ENCODE data around the gene TNNI2.

TNNI2 gene

DNA sequence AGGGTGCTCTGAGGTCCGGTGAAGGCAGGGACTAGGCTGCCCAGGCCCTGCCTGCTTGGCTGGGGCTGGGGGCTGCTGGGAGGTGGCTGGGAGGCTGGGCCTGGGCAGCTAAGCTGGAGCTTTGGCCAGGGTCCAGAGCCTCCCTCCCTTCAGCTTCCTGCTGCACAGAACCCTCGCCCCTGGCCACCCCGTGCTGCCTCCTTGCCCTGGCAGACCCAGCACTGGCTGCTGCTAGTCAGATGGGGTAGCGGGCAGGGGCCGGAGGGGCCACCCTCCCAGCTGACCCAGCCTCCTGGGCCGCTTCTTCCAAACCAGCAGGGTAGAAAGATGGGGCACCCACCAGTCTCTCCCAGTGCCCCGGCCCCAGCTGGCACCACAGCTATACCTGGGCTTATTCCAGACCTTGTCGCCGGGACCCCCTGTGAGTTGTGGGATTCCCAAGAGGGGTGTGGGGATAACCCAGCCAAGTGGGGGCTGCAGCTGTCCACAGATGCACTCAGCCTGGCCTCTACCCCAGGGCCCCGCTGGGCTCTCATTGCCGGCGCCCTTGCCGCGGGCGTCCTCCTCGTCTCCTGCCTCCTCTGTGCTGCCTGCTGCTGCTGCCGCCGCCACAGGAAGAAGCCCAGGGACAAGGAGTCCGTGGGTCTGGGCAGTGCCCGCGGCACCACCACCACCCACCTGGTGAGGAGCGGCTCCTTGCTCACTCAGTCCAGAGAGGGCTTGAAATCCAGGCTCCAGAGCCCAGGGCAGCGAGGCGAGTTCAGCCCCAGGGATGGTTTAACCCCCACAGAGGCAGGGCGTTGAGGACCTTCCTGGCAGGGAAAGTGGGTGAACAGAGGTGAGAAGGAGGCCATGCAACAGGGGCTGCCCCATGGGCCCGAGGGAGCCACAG lies 3.8 kb upstream of the TNNI2 start, which contains the start of gene SYT8:
SYT8 (plus strand) TSS at position 212 of the 892 bp plus-strand sequence; CDS start at position 328, 116 bp downstream.
- DNase-seq: no peak

DNA sequence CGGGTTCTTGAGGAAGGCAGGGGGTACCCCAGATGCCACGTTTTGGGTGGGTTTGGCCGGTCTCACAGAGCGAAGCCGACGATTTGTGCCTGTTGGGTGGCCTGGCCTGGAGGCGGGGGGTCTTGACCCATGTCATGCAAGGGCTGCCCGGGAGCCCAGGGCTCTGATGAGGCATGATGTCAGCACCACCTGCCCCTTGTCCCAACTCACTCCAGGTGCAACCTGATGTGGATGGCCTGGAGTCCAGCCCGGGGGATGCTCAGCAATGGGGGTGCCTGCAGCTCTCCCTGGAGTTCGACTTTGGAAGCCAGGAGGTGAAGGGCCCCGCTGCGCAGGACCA lies 3.1 kb upstream of the TNNI2 start:
- DNase-seq: no peak

DNA sequence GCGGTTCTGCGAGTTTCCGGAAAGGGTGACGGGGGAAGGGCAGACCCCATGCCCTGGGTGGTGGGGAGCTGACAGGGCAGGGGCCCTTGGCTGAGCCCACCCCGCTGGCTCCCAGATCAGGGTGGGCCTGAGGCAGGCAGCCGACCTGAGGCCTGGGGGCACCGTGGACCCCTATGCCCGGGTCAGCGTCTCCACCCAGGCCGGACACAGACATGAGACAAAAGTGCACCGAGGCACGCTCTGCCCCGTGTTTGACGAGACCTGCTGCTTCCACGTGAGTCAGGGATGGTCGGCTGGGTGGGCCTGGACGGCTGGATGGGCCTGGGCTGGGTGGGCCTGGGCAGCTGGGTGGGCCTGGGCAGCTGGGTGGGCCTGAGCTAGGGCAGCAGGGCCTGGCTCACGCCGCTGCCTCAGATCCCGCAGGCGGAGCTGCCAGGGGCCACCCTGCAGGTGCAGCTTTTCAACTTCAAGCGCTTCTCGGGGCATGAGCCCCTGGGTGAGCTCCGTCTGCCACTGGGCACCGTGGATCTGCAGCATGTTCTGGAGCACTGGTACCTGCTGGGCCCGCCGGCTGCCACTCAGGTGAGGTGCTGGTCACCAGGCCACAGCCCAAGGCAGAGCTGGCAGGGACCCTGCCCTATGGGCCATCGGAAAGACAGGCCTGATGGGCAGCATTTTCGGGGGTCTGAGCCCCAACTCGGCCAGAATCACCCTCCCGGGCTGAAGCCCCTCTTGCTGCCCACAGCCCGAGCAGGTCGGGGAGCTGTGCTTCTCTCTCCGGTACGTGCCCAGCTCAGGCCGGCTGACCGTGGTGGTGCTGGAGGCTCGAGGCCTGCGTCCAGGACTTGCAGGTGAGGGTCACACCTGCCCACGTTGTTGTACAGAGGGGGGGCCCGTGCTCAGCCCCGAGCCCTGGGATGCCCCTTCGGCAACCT lies 2.5 kb upstream of the TNNI2 start:
- no peak for DNase-seq

DNA sequence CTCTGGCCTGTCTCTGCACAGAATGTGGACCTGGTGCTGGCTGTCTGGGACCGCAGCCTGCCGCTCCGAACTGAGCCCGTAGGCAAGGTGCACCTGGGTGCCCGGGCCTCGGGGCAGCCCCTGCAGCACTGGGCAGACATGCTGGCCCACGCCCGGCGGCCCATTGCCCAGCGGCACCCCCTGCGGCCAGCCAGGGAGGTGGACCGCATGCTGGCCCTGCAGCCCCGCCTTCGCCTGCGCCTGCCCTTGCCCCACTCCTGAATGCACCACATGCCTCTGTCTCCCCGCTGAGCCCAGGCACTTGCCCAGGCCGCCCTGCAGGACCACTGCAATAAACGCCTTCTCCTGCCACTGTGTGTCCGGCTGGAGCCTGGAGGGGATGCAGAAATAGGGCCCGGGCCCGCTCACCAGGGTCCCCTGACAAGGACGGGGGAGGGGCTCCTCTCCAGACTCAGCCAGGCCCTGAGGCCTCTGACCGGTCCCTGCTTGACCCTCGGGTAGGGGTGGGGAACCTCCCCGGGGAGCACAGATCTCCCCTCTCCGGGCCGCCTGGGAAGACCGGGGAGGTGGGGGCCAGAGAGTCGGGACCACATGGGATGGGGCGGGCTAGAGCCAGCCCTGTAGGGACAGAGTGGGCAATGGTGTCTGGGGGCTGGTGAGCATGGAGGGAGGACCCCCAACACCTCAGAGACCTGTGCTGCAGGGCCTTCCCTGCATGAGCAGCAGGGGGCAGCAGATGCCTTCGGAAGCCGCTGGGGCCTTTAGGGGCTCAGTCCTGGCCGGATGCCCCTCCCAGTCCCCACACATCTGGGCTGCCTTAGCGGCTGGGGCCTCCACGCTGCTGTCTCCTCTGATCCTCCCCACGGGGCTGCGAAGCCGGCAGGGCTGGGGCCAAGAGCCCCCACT lies 1.4 kb upstream of the TNNI2 start:
- DNase-seq: peak; percentile 17 to 41

DNA sequence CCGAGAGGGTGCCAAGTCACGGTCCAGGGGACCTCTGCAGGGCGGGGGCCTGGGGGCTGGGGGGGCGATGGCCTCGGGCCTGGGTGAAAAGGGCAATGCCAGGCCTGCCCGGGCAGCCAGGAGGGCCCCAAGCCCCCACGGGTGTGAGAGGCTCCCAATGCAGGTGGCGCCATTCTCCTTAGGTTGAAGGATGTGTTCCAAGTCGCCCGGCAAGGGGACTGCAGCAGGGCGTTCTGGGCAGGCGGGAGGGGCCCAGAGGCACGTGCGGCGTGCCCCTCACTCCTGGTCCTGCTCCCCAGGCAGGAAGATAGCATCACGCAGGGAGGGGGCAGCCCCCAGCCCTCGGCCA lies 730 bp upstream of the TNNI2 start:
- DNase-seq: no peak

DNA sequence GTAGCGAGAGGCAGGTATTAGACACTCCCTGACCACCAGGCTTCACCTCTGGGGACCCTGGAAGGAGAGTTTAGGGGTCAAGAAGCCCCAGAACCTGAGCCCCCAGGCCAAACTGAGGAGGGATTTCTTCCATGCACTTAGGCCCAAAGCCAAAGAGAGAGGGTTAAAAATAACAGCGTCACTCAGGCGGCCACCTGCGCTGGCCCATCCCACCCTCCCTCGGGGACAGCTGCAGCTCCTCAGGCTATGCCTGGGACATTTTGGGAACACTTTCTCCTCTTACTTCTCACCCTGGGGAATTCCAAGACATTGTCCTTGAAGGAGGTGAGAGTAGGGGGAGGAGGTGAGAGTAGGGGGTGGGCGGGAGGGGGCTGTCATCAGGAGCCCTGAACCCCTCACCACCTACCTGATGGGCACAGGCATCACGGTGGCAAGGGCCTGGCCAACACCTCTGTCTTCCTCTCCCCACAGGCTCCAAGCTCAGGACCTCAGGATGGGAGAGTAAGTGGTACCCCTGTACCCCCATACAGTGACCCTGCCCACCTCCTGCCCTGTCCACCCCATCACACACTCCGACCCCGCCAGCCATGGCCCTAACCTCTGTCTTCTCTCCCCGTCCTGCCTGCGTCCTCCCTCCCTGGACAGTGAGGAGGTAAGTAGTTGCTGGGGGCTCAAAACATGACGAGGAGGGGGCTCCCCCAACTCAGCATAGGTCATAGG lies 583 bp downstream of the TNNI2 start:
- DNase-seq: no peak

DNA sequence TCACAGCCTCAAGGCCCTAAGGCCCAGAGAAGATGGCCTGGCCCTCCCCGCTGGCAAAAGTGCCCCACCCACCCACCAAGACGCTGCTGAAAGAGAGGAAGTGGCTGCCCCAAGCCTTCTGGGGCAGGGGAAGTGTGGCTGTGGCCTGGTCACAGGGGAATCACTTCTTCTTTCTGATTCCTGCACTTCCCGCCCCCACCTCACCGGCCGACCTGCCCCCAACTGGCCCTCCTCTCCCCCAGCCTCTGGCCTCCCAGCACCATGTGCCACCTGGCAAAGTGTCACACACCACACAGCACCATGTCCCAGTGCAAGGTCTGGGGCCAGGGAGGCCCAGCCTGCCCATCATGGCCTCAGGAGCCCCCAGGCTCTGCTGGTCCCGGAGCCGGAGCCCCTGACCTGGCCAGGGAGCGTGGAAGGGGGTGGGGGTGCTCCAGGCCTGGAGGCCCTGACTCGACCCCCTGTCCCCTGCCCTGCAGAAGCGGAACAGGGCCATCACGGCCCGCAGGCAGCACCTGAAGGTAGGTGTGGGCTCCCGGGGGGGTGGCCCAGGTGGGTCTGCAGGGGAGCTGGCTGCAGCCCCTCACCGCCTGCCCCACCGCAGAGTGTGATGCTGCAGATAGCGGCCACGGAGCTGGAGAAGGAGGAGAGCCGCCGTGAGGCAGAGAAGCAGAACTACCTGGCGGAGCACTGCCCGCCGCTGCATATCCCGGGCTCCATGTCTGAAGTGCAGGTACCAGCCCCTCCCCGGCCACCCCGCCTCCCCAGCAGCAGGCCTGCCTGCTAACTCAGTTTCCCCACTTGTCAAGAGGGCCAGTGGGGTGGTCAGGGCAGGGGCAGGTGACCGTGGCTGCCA lies 1.4 kb downstream of the TNNI2 start:
- DNase-seq: peak; percentile 72 to 76

DNA sequence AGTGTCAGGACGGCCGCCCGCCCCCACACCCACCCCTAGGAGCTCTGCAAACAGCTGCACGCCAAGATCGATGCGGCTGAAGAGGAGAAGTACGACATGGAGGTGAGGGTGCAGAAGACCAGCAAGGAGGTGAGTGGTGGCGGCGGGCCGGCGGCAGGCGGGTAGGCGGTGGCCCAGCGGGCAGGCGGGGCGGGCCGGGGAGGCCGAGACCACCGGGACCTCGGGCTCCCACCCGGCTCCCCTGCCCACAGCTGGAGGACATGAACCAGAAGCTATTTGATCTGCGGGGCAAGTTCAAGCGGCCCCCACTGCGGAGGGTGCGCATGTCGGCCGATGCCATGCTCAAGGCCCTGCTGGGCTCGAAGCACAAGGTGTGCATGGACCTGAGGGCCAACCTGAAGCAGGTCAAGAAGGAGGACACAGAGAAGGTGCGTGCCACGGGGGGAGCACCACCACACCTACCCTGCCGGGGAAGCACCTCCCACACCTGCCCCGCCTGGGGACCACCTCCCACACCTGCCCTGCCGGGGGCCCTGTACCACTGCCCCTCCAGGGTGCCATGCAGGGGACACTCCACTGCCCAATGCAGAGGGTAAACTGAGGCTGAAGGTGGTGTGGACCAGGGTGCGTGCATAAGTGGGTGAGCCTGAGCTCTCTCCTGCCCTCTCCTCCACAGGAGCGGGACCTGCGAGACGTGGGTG lies 2.1 kb downstream of the TNNI2 start:
- DNase-seq: no peak

DNA sequence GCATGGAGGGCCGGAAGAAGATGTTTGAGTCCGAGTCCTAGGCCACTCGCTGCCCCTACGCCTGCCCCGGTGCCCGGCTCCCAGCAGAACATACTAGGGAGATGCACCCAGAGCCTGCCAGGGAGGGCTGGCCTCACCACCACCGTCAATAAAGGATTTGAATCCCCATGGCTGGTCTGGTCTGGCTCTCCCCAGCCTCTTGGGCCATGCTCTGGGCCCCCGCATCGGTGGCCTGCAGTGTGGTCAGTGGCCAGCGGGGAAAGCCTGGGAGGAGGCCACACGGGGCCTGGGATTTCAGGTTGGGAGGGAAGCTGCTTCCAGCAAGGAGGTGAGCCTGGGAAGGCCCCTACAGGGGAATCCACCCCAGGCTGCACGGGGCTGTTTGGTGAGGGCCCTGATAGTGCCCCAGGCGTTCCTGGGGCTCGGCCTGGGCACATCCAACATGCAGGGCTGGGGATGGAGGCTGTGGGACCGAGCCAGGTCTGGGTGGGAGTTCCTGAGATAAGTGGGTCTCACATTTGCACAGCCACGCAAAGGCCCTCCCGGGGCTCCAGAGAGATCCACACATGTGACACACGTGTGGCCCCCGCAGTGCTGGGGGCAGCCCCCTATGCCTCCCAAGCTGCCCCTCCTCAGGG lies 2.8 kb downstream of the TNNI2 start:
- no peak for DNase-seq

DNA sequence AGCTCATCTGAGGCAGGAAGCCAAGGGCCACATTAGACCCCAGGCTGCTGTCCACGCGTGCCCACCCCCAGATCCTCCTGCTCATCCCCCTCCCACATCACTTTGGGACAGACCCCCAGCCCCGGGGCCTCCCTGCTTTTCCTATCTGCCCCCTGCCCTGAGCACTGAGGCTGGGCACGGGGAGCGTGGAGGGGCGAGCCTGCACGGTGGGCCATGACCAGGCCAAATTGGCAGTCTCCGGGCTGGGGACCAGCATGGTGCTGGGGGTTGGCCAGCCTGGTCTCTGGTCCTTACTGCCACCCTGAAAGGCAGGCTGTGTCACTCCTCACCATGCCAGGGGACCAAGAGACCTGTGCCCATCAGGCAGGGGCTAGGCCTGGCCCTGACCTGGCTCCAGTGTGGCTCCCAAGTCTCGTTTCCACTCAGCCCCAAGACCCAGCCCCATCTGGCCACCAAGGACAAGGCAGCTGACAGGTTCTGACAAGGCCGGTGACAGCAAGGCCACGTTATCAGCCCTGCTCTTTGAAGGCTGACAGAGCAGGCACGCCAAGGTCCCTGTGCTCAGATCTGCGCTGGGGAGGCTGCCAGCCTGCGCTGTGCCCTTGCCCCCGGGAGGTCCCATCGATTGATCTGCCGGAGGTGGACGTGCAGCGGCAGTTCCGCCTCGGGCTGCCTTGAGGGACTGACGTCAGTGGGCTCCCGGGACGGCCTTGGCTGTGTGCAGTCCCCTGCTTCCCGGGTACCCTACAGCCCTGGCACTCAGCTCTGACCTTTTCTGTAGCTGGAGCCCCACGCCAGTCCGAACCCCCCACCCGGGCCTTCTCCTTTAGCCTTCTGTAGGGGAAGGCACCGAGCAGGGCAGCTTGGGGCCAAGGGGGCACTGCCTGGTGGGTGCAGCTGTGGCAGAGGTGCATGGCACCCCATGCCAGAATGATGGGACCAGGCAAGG lies 3.6 kb downstream of the TNNI2 start:
- DNase-seq: no peak

DNA sequence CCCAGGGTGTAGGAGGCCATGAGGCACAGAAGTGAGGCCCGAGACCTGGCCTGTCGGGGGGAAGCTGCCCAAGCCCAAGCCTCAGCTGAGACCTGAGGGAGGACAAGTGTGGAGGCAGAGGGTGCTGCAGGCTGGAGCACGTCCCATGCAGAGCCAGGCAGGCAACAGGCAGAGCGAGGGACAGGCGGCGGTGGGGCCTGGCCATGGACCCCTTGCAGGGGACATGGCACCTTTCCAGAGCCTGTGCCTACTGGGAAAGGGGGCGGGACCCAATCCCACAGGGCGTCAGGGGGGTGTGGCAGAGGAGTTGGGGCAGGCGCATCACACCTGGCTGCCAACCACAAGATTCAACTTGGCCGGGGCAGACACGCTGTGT lies 4.3 kb downstream of the TNNI2 start:
- no peak for DNase-seq

DNA sequence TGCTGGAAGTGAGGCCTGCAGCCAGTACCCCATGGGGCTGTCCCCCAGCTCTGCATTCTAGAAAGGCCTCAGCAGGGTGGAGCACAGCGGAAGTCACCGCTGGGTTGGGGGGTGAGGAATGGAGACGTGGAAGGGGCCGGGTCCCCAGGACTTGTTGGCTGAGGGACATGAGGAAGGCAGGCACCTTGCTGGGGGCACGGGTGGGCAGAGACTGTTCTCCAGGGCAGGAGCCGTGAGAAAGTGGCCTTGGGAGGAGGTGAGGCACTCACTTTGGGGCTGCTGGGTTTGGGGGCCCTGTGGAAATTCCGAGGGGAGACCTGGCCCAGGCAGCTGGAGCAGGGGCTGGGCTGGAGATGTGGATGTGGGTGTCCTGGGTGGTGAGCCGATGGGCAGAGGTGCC lies 5.0 kb downstream of the TNNI2 start:
- no peak for DNase-seq

DNA sequence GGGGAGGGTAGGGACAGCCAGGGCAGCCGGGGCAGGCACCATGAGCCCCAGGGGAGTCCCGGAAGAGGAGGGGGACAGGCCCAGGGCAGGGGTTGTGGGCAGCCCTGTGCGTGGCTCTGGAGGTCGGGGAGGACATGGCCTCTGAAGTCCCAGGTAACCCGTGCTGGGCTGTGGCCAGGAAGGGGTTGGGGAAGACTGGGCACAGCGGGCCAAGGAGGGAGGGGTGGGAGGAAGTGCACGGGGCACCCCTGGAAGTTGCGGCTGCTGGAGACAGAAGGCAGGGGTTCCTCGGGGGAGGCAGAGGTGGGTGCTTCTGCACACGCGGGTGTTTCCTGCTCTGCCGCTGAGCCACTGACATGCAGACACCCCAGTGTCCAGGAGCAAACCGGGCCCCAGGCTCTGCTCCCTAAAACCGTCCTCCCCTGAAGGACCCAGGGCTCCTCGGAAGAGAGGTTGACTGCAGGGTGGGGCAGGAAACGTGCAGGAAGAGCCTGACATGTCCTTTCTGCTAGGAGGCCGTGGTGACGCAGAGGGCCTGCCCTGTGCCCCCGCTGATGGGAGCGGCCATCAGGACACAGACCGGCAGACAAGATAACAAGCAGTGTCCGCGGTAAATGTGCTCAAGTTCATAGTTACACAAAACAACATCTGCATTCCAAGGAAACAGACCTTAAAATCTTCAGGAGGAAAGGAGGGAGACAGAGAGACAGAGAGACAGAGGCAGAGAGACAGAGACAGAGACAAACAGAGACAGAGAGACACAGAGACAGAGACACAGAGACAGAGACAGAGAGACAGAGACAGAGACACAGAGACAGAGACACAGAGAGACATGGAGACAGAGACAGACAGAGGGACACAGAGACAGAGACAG lies 5.7 kb downstream of the TNNI2 start:
- peak; percentile 59 to 61 for DNase-seq

DNA sequence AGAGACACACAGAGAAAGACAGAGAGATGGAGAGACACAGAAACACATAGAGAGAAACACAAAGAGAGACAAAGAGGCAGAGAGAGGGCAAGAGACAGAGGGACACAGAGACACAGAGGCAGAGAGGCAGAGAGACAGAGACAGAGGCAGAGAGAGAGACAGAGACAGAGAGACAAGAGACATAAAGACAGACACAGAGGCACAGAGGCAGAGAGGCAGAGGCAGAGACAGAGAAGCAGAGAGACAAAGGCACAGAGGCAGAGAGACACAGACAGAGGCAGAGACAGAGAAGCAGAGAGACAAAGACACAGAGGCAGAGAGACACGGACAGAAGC lies 6.3 kb downstream of the TNNI2 start:
- DNase-seq: no peak

DNA sequence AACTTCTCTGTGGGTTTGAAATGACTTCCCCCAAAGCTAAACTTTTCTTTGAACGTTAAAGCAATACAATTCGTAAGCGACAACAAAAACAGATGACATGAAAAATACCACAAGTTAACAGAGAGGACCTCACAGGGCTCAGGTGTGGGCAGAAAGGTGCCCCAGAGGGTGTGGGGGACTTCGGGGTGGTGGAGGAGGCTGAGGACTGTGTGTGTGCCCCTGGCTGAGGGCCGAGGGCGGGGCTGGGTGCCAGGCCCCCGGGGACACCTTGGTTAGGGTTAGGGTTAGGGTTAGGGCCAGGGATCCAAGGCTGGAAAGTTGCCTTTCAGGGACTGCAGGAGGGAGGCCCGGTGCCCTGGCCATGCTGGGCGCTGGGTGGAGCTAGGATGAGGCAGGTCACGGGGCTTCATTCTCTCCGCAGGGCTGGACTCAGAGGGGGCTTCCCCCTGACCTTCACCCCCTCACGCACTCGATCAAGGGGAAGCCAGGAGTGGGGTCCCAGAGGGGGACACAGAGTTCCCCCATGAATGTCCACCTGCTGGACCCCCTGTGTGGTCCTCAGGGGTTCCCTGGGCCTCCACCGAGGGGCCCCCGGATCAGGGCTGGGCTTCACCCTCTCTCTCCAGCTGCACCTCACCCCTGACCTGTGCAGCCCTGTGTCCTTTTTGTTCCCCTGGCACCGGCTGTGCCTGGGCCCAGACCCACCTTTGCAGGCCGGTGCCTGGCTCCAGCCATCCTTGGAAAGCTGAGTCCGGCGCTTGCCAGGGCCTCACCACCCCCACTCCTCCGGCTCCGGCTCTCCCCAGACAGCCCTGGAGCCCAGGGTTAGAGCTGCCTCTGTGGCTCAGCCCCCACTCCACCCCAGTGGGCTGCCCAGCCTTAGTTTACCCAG lies 7.0 kb downstream of the TNNI2 start:
- DNase-seq: no peak

DNA sequence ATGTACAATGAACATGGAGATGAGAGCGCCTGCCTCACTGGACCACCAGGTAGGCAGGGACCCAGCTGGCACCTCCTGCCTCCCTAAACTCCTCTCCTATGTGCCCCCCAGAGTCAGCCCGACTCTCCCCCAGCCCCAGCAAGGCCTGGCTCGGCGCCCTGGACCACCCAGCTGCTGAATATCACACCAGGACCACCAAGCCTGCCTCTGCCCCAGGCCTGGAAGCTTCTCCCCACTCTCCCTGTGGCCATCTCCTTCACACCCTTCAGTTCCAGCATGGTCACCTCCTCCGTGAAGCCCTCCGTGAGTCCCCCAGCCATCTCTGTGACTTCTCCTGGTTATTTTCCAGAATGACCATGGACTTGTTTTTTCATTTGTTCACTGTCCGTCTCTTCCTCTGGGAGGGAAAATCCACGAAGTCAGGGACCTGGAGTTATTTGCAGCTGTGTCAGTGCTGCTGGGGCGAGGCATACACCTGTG lies 7.7 kb downstream of the TNNI2 start:
- no peak for DNase-seq
